HG03139 (cell line): ENCODE measurements around the gene MRPL28.
"Not testable (repeated sequence)": the region's sequence is repeated elsewhere in the genome, so short reads cannot be mapped to it uniquely, and the experiment has no call there.

Source experiments
- ATAC-seq: cut with Tn5 transposase; IDR thresholded peaks from one replicate; pipeline ENCODE4 v1.9.1; 2021; ENCODE audit not compliant: unreplicated experiment

The MRPL28 gene

GRCh38 chr16:370443-370842 lies at the start of gene MRPL28:
Gene MRPL28 (minus strand): TSS chr16:370538. CDS start chr16:370218, 320 bp downstream.
- ATAC-seq, result peak; percentile 72

GRCh38 chr16:415170-415498 lies 44.8 kb upstream of the MRPL28 start:
- ATAC-seq, result not testable (repeated sequence)

DNA sequence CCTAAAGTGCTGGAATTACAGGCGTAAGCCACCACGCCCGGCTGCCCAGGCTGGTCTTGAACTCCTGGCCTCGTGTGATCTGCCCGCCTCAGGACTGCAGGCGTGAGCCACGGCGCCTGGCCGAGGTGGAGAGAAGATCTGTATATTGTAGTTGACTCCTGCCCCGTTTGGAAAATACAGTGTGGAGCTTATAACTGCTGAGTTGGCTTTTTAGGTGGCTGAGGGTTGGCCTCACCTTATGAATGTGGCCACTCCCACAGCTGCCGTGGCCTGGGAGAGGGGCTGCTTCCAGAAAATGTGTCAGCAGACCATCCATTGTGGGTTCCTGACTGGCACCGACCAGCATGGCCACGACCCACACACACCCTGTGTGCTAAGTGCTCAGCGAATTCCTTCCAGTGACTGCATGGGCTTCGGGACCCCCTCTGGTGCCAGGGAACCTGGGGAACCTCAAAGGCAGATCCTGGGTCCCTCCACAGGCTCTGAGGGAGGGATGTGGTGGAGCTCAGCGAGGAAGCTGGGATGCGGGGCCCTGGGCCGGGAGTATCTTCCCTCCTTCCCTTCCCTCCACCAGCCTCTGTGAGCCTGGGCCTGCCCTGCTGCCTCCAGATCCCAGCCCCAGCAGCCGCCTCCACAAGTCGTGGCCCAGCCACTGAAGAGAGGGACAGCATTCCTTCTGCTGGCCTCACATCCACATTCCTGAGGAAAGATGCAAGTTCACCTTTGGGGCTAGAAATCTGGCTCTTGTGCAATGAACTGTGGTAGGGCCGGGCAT lies 44.2 kb upstream of the MRPL28 start:
- ATAC-seq, result no peak

GRCh38 chr16:411576-412265 lies 41.4 kb upstream of the MRPL28 start:
- ATAC-seq, result no peak

DNA sequence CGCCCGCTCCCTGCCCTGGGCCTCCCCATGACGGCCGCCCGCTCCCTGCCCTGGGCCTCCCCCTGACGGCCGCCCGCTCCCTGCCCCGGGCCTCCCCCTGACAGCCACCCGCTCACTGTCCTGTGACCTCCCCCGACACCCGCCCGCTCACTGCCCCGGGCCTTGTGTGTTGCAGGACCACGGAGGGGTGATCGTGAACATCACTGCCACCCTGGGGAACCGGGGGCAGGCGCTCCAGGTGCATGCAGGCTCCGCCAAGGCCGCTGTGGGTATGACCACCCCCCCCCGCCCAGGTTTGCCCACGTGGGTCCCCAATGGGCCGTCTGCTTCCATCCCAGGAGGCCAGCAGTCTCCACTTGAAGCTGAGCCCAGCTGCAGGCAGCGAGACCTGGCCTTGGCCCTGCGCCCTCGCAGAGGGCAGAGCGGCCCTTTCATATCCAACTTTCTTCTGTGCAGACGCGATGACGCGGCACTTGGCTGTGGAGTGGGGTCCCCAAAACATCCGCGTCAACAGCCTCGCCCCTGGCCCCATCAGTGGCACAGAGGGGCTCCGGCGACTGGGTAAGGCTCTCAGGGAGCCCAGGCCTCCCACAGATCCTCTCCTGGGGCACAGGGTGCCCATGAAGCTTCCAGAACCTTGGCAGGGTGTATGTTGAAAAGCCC lies 40.3 kb upstream of the MRPL28 start:
- ATAC-seq, result no peak

- ATAC-seq, result no peak
Observed at GRCh38 chr16:407253-407652, 36.9 kb upstream of the MRPL28 start.

DNA sequence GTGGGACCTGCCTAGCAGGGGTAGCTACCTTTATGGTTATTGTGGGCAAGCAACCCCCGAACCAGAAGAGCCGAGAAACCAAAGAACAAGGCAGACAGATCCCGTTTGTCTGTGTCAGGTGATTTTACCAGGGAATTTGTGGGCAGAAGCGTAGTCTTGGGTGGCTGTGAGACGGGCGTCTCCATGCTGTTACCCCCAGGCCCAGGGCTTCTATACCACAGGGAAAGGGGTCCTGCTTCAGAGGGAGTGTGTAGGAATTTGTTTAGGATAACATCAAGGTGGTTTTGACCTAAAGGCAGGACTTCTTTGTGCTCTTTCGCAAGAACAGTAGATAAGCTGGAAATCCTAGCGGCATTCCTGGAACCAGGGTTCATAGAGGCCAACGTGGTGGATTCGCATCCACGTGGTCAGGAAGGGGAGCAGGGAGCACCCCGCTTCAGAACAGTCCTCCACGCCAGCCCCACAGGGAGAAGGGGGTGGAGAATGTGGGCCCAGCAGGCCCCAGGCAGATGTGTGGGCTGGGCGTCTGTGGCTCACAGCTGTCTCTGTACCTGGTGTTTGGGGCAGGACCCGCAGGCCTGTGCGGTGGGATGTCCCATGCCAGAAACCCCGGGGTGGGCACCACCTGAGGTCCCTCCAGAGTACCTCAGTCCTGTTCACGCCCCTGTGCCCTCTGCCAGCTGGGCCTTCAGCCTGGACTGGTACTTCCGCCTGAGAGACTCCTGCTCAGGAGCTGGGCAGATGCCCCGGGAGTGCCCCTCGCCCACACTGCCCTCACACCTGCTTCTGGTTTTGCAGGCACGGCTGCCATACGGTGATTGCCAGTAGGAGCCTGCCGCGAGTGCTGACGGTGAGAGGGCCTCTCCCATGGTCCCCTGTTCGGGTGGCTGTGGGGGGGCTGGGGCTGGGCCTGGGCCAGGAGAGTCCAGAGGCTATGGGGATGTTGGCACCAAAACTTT lies 35.5 kb upstream of the MRPL28 start:
- no peak for ATAC-seq

DNA sequence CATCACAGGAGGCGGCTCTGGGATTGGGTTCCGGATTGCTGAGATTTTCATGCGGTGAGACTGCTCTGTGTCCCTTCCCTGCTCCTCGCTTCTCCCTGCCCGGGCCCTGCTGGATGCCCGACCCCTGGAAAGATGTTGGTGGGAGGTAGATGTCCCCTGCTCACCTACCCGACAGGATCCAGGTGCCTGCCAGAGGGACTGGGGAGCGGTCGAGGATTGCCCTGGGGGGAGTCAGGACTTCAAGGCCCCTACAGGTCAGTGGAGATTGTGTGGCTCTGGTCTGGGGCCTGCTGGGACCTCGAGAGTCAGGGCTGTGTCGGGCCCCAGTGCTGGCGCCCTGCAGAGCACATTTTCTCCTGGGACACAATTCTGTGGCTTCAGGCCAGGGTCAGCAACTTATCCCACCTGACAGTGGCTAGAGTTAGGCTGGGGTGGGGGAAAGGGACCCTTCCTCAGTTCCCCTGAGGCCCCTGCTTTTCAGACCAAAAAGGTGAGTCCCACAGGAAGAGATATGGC lies 34.7 kb upstream of the MRPL28 start:
- no peak for ATAC-seq

GRCh38 chr16:401468-402348 lies 31.4 kb upstream of the MRPL28 start, which contains the start of gene DECR2:
Gene DECR2 (plus strand): TSS chr16:401885. CDS start chr16:401964, 79 bp downstream.
- peak; percentile 45 for ATAC-seq

- ATAC-seq, result no peak
Observed at GRCh38 chr16:400061-400591, 29.8 kb upstream of the MRPL28 start.

- no peak for ATAC-seq
Observed at GRCh38 chr16:399340-400019, 29.1 kb upstream of the MRPL28 start.

DNA sequence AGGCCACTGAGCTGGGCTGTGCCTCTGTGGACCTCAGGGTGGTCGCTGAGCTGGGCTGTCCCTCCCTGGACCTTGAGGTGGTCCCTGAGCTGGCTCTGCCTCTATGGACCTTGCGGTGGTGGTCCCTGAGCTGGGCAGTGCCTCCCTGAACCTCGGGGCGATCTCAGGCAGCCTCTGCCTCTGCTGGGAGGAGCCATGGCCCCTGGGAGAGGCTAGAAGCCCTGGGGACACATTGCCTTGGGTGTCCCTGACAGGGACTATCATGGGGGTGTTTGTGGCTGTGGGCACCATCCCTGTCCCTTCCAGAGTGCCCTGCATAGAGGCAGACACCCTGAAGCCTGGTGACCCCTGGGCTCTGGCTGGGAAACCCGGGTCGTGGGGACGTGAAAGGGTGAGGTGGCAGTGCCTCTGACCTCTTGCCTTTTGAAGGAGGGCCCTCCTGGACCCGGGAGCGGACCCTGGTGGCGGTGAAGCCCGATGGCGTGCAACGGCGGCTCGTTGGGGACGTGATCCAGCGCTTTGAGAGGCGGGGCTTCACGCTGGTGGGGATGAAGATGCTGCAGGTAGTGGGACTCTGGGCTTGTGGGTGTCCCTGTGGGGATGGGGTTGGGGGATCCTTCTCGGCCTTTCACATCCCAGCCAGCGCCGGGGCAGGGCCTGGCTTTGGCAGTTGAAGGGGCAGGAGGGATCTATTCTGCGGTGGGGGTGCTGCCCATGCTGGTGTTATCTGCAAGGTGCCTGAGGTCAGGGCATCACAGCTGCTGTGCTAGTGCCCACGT lies 28.4 kb upstream of the MRPL28 start:
- no peak for ATAC-seq

DNA sequence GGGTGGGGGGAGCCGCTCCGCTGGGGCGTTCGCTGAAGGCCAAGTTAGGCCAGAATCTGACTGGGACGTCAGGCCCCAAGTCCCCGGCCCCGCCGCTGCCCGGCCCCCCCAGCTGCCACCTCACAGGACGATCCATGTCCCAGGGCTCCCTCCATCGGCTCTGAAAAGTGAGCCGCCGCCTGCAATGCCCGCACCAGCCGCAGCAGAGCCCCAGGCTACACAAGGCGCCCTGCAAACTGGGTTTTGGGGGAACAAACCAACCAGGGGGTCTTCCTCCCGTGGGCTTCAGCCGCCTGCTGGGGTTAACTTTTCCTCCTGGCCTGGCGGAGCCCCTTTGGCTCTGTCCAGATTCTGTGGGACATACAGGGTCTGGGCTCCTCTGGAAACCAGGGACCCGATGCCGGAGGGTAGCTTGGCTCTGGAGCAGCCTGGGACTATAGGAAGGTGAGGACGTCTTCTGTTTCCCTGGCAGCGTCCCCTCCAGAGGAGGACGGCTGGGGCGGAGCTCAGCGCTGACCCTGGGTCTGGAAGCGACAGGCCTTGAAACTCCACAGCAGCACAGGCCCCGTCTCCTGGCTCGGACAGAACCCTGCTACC lies 27.5 kb upstream of the MRPL28 start:
- no peak for ATAC-seq

GRCh38 chr16:397135-397661 lies 26.9 kb upstream of the MRPL28 start, which contains the start of gene NME4:
Gene NME4 (plus strand): TSS chr16:397199. CDS start chr16:397223, 24 bp downstream.
- ATAC-seq, result no peak

DNA sequence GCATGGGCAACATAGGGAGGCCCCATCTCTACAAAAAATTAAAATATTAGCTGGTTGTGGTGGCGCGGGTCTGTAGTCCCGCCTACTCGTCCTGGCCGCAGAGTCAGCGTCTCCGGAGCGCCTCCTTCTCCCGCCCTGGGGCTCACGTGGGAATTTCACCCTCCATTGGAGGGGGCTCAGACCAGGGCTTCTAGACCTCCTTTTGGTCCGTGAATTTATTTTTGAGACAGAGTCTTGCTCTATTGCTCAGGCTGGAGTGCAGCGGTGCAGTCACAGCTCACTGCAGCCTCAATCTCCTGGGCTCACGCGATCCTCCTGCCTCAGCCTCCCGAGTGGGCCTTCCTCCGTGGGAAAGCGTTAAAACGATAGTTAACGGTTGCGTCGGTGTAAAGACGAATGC lies 26.3 kb upstream of the MRPL28 start:
- no peak for ATAC-seq

DNA sequence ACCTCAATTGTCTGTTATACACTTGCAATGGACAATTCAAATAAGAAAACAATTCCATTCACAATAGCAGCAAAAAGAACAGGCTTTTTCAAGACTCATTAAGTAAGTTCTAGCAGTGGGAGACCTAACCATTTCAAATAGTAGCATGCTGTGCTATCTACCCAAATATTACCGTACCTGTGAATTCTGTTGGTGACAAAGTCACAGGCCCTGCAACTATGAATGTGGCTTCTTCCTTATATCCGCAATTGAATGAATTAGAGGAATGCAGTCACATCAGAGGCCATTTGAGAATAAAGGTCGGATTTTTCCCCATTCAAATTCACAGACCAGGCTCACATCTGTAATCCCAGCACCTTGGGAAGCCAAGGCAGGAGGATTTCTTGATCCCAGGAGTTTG lies 25.9 kb upstream of the MRPL28 start:
- no peak for ATAC-seq

DNA sequence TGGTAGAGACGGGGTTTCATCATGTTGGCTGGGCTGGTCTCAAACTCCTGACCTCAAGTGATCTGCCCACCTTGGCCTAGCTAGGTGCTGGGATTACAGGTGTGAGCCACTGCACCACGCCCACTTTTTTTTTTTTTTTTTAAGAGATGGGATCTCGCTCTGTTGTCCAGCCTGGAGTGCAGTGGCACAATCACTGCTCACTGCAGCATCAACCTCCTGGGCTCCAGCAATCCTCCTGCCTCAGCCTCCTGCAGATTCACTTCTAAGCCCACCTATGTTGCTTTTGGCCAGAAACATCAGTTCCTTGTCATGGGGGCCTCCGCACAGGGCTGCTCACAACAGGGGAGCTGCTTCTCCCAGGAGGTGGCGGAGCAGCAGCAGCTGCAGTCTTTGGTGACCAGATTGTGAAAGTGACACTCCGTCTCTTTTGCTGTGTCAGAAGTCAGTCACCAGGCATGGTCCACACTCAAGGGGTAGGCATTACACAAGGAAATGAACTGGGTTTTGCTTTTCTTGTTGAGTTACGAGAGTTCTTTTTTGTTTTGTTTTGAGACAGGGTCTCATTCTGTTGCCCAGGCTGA lies 22.2 kb upstream of the MRPL28 start:
- ATAC-seq, result no peak
